NOMO-1 (cell line): ENCODE data around the gene UGP2.
A peak's percentile ranks its signal among the peaks of the same experiment; 100 is the strongest.
"Not testable (repeated sequence)": the region's sequence is repeated elsewhere in the genome, so short reads cannot be mapped to it uniquely, and the experiment has no call there.

Experiments
- DNase-seq, 2 experiments: peaks; one replicate each; lab custom pipeline; 2025; ENCODE audit not compliant: unreplicated experiment in 2 of 2; lab: John Stamatoyannopoulos, UW

The UGP2 gene

GRCh38 chr2:63841254-63842022 lies at the start of gene UGP2:
UGP2 (plus strand) TSS chr2:63841896; CDS start chr2:63842186, 290 bp downstream.
- DNase-seq = peak; percentile 90 to 92

GRCh38 chr2:63792530-63792929 lies 49.2 kb upstream of the UGP2 start:
- no peak for DNase-seq

- no peak for DNase-seq
These were observed 45.3 kb upstream of the UGP2 start for GRCh38 chr2:63796366-63796765.

- DNase-seq = no peak
These were observed 44.9 kb upstream of the UGP2 start for GRCh38 chr2:63796796-63797195.

GRCh38 chr2:63801455-63801854 lies 40.2 kb upstream of the UGP2 start:
- DNase-seq = no peak

GRCh38 chr2:63805412-63805811 lies 36.3 kb upstream of the UGP2 start:
- no peak for DNase-seq

GRCh38 chr2:63808036-63808435 lies 33.7 kb upstream of the UGP2 start:
- not testable (repeated sequence) for DNase-seq

- not testable (repeated sequence) for DNase-seq
These were observed 32.8 kb upstream of the UGP2 start for GRCh38 chr2:63808911-63809310.

- DNase-seq = no peak
These were observed 30.6 kb upstream of the UGP2 start for GRCh38 chr2:63811063-63811462.

- not testable (repeated sequence) for DNase-seq
These were observed 29.8 kb upstream of the UGP2 start for GRCh38 chr2:63811870-63812269.

- DNase-seq = no peak
These were observed 27.6 kb upstream of the UGP2 start for GRCh38 chr2:63814114-63814513.

- no peak for DNase-seq
These were observed 24.3 kb upstream of the UGP2 start for GRCh38 chr2:63817382-63817781.

GRCh38 chr2:63818271-63818670 lies 23.4 kb upstream of the UGP2 start:
- DNase-seq = no peak

- no peak for DNase-seq
These were observed 22.4 kb upstream of the UGP2 start for GRCh38 chr2:63819256-63819655.

- DNase-seq = peak; percentile 51 to 78
These were observed 21.7 kb upstream of the UGP2 start for GRCh38 chr2:63819765-63820717.

- no peak for DNase-seq
These were observed 20.7 kb upstream of the UGP2 start for GRCh38 chr2:63820969-63821368.

- no peak for DNase-seq
These were observed 20.3 kb upstream of the UGP2 start for GRCh38 chr2:63821396-63821795.

- DNase-seq = no peak
These were observed 19.2 kb upstream of the UGP2 start for GRCh38 chr2:63822478-63822877.

GRCh38 chr2:63827749-63828148 lies 13.9 kb upstream of the UGP2 start:
- no peak for DNase-seq

GRCh38 chr2:63831176-63831575 lies 10.5 kb upstream of the UGP2 start:
- no peak for DNase-seq

GRCh38 chr2:63834401-63834800 lies 7.3 kb upstream of the UGP2 start:
- DNase-seq = no peak
